Brain pericyte (primary cell): ENCODE results near the gene TRIM52.
A peak's percentile ranks its signal among the peaks of the same experiment; 100 is the strongest.

Experiments
- DNase-seq: peaks from one replicate; pipeline ENCODE4 v3.0.0-alpha.2; 2012; ENCODE audit warnings: low read depth, low spot score

The TRIM52 gene

DNA sequence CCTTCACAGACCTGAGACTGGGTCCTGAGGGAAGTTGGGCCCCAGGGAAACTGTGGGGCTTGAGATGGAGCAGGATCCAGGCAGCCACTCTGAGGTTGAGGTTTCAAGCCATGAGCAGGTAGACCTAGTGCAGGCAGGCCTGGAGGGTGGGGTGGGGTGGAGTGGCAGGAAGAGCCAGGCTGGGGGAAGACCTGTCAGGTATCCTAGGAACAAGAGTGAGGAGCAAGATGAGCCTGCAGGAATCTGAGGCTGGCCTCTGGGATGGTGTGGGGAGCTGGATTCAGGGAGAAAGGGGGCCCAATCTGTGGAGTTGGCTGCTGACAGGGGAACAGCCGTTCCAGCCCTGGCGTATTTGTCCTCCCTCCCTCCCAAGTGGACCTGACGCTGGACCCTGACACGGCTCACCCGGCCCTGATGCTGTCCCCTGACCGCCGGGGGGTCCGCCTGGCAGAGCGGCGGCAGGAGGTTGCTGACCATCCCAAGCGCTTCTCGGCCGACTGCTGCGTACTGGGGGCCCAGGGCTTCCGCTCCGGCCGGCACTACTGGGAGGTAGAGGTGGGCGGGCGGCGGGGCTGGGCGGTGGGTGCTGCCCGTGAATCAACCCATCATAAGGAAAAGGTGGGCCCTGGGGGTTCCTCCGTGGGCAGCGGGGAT lies 27.0 kb downstream of the TRIM52 start:
- no peak for DNase-seq

DNA sequence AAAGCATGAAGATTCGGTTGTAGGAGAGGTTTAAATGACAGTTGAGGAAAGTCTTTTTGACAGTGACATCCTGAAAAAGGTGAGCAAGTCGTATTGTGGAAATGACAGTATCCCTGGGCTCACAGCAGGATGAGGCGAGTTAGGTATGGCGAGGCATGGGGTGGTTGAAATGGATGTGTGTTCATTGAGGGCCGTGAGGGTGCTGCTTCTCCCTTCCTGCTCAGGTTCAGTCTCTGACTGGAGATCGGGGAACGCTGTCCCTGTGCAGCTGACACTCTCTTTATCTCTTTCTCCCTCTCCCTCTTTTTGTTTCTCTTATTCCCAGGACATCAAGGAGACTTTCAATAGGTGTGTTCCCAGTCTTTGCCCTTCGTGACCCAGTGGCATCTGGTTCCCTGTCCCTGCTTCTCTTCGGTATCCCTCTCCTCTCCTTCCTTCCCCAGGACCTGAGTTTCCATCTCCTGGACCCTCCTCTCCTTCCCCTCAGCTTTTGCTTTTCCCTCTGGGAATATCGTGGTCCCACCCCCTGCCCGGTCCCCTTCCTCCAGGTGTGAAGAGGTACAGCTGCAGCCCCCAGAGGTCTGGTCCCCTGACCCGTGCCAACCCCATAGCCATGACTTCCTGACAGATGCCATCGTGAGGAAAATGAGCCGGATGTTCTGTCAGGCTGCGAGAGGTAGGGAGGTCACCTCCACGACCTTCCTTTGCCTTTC lies 27.7 kb downstream of the TRIM52 start:
- DNase-seq: no peak

DNA sequence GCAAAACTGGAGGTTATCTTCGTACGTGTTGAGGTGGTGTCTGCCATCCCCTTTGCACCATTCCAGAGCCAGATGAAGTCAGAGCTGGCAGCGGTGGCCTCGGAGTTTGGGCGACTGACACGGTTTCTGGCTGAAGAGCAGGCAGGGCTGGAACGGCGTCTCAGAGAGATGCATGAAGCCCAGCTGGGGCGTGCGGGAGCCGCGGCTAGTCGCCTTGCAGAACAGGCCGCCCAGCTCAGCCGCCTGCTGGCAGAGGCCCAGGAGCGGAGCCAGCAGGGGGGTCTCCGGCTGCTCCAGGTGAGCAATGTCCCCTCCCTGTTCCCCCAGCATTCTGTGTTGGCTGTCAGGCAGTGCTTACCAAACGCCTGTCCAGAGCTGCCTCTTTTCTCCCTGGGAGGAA lies 28.4 kb downstream of the TRIM52 start:
- DNase-seq: no peak

DNA sequence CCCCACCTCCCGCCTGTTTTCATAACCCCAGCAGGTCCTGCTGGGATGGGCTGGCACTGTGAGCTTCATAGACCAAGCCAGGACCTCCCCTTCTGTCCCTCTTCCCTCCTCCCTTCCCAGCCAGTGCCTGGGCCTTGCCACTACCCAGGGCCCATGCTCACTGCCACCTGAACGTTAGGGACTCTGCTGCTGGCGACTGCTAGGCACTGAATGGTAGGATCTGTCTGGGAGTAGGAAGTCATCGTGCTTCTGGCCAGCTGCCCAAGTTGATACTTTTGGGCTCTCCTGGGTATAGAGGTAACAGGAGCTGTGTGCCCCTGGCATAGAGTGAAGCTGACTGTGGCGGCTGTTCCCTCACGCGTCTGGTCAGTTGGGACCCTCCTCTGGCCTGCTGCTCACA lies 29.5 kb downstream of the TRIM52 start:
- no peak for DNase-seq

DNA sequence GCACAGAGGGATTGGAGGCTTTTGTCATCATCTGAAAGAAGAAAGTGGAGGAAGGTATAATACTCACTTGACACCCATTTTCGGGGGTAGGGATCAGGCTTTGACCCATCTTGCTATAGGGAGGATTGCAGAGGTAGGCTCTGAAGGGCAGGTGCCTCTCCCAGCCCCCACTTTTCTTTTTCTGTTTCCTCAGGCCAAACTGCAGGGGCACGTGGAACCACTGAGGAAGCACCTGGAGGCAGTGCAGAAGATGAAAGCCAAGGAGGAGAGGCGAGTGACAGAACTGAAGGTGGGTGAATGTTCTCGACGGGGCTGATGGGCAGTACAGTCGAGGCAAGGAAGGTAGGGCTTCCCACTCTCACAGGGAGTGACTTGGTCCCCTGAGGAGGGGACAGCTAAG lies 30.4 kb downstream of the TRIM52 start:
- DNase-seq: no peak

DNA sequence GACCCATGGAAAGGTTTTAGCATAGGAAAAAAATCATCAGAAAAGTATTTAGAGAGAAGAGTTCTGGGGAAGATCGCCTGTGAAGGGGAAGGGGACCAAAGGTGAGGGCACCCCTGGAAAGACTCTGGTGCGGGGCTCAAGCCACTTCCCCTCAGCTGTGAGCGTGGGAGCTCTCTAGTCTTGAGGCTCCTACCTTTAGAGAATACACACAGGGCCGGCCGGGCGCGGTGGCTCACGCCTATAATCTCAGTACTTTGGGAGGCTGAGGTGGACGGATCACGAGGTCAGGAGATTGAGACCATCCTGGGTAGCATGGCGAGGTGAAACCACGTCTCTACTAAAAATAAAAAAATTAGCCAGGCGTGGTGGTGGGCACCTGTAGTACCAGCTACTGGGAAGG lies 30.9 kb downstream of the TRIM52 start:
- no peak for DNase-seq

DNA sequence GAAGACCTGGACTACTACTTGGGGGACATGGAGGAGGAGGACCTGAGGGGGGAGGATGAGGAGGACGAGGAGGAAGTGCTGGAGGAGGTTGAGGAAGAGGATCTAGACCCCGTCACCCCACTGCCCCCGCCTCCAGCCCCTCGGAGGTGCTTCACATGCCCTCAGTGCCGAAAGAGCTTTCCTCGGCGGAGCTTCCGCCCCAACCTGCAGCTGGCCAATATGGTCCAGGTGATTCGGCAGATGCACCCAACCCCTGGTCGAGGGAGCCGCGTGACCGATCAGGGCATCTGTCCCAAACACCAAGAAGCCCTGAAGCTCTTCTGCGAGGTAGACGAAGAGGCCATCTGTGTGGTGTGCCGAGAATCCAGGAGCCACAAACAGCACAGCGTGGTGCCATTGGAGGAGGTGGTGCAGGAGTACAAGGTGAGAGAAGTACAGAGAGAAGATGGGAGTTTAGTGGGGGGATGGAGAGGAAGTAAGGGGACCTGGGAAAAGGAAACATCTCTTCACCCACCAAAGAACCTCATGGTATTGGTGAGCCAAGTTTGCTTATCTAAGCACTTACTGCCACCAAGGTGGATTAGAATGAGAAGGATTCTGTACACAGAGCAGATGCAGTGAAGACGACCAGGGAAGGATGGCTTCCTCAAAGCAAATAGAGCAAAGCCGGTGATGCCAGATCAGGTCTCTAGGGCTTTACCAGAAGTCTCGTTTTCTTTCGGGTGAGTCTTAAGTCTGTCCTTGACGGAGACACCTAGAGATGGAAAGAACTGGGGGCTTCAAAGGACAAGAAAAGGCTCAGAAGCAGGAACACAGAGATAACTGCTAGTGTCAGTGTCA lies 36.3 kb downstream of the TRIM52 start:
- DNase-seq: no peak

DNA sequence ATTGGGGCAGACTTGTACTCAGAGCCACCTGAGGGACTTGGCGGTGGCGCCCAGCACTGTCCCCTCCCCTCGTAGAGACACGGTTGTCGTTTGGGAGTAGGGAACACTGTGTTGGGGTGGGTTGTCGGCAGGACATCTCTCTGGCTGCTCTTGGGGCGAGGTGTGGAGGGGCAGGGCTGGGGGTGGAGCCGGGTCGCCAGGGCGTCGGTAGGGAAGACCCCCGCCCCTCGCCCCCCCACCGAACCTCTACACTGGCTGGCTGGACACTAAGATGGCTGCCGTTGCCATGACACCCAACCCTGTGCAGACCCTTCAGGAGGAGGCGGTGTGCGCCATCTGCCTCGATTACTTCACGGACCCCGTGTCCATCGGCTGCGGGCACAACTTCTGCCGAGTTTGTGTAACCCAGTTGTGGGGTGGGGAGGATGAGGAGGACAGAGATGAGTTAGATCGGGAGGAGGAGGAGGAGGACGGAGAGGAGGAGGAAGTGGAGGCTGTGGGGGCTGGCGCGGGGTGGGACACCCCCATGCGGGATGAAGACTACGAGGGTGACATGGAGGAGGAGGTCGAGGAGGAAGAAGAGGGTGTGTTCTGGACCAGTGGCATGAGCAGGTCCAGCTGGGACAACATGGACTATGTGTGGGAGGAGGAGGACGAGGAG lies 37.1 kb downstream of the TRIM52 start:
- no peak for DNase-seq

DNA sequence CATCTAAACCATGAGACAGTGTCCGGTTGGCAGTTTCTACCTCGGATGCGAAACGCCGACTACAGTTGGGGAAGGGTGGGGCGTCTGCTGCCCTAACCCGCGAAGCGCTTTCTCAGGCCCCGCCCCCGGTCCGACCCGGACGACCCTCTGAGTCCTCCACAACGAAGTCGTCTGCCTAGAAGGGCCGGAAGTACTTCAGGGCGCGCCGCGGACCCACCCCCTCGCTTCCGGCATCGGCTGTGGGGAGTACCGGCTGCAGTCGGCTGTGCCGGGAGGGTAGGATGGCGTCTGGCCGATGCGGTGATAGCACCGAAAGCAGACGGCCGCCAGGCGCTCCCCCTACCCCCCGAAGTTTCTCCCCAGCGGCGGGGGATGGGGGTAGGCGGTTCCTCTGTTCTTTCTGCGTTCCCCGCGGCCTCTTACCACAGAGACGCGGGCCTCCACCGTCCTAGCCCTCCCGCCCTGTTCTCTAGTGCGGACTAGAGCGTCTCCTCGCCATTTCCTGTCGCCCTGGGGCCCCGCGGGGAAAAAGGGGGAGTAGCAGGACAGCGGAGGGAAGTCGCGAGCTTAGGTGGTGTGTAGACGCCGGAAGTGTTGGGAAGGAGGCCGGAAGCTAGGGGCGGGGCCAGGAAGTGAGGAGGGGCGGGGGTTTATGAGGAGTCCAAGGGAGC lies 37.8 kb downstream of the TRIM52 start, which contains the start of gene TRIM41:
Gene TRIM41 (plus strand): TSS at position 224 of the 671 bp plus-strand sequence. CDS start 719 bp downstream, outside the sequence.
- peak; percentile 90 for DNase-seq

DNA sequence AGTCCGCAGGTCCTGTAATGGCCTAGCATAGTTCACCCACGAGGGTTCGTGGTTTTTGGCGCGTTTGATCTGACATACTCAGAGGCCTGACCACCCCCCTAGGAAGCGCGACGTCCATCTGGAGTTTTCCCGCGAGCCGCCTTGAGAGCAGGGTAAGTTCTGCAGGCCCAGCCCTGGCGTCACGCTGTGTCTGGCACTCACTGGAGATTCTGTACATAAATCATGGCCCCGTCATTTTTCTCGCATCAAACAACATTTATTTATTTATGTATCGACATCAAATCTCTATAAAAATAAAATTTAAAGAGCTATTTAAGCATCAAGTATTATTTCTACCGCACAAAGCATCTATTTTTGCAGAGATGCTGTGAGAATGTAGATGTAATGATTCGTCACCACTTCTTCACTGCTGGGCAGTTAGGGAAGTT lies 38.3 kb downstream of the TRIM52 start:
- DNase-seq: no peak

DNA sequence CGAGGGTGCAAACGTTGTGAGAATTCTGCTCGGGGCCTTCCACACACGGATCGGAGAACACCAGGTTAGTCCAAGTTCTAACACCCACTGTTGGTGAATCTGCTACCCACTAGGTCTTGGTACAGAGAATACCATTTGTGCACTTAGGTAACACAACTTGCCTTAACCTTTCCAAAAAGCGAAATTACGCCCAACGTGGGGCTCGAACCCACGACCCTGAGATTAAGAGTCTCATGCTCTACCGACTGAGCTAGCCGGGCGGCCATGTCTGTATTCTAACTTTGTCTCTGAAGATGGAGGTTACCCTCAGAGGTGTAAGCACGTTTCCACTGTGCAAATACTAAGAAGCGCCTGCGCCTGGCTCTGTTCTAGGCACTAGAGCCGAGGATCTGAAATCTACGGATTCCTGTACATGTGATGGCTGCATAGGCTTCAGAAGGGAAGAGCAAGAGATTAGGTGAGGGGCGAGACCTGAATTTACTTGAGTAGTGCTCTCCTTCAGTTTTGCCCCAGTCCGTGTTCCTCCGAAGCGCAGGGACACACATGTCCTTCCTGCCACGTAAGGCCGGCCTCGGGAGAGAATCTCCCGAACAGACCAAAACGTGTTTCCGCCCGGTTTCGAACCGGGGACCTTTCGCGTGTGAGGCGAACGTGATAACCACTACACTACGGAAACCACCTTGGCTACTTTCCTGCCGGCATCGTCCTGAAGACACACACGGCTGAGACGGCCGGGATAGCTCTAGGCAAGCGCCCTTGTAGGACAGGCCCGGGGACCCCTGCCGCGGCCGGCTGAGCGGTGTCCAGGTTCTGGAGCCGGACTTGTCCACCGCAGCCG lies 38.9 kb downstream of the TRIM52 start:
- peak; percentile 78 for DNase-seq

DNA sequence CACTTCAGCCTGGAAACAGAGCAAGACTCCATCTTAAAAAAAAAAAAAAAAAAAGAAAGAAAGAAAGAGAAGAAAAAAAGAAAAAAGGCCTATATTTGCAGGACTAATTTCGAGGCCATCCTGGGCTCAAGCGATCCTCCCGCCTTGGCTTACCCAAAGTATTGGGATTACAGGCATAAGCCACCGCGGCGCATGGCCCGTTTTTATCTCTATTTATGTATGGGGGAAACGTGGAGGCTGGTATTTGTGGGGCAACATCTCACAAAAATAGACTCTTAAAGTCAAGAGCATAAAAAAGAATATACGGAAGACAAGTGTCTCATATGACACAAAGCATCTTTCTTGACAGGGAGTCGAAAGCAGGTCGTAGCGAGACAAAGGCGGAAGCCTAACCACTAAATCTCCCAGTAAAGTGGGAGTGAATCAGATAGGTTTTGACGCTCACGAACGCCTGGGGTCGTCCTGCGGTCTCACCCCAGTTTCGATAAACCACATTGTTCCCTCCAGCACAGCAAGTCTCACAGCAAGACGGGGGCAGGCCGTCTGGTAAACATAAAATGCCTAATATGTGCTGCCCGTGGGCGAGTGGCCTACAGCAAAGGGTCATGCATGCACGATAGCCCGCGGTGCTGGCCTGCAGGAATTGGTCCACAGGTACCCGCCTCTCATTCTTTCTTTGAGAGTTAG lies 39.7 kb downstream of the TRIM52 start:
- DNase-seq: no peak

DNA sequence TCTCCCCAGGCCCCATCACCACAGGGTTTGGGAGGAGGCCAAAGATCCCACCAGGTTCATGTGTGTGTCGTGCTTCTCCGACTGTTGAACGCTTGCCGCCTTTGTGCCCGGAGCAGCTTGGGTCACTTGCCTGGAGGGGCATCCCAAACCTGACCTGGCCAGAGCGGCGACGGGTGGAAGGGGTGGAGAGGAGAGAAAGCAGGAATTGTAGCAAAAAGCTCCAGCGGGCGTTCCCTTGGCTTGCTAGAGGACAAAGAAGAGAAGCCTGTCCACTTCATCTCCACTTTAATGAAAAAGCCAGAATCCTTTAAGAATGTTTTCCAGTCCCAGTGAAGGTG lies 40.8 kb downstream of the TRIM52 start:
- no peak for DNase-seq

DNA sequence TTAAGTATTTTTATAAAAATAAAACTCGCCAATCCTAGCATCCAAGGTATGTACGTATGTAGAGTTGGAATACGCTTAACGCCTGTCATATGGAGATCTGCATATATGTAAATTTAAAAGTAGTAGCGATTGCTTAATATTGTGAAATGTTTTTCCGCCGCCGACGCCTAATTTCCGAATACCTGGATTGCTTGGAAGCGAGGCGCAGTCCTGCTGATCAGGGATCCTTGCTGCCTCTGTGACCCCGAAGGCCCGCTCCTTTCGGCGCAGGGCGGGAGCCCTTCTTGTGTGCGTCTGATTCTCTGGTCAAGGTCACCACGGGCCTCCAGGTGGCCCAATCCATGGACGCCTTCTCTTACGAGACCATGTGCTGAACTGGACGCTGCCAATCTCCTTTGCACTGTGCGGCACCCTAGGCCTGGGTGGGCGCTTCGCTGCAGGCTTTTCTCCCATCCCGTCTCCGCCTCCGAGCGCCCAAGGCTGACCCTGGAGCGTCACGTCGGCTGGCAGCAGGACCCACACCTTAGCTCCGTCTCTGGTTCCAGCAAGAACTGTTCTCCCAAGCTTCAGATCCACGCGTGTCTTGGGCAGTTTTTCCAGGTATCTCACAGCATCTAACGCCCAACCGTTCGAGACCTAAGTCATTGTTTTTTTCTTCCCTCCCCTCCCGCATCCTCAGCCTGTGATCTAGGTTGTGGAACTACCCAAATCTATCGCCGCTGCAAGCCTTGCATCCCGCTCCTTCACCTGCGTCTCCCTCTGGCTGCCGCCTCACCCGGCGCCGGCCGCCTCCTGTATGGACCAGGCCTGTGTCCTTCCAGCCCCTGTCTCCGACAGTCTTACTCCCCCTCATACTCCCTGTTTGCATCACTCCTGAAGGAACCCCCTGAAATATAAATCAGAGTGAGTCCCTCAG lies 41.4 kb downstream of the TRIM52 start:
- DNase-seq: no peak

DNA sequence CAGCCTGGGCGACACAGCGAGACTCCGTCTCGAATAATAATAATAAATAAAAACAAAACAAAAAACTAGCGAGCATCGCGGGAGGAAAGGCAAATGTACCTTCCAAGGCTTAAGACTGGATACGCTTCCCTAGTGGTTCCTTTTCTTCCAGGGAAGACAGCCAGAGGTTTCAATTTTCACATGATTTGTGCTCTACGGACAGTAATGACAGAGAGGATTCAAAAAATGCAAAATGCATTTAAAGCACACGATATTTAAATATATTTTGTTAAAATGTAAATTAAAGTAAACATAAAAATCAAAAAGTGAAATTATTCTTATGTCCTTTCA lies 42.2 kb downstream of the TRIM52 start:
- no peak for DNase-seq

DNA sequence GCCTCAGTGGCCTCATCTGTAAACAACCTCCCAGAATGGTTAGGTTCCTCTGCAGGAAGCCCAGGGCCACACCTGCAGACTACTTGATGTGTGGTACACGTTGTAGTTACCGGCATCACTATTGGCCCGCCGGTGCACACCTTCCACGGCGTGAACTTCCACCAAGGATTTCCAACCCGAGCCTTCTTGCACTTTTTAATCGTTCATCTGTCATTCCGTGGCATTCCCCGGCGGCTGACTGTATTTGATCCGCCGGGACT lies 43.2 kb downstream of the TRIM52 start:
- no peak for DNase-seq

DNA sequence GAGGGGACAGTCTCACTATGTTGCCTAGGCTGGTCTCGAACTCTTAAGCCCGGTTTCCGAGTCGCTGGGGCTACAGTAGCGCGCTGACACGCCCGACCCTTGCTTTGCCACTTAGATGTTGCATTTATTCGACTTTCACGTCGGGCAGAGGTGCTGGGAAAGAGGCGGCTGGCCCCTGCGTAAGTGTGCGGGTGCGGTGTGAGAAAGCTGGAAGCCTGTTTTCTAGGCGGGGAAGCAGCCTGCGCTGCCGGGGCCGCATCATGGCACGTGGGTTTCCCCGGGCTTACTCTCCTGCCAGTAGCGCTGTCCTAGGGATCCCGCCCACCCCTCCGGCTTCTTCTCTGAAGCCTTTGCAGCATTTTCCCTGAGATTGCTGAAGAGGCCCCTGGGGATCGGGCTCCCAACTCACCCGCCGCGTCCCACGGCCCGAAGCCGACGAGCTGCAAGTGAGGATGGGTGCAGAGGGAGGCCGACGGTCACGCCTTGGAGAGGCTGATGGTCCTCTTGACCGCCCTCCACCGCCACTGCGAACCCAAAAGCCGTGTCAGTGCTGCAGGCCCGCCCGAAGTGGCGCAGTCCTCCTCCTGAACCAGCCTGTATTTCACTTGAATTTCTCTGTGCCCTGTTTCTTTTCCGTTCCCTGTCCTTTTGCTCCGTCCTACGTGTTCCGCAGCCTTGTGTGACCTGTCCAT lies 43.7 kb downstream of the TRIM52 start:
- DNase-seq: no peak
